Thoracic aorta (tissue), 2 donors: ENCODE measurements around the gene MRPL32. TPM values are rescaled to one million over a fixed set of nuclear protein-coding genes. Genes with fewer than 3 reads are reported as not detected.

Experiments used
- ATAC-seq: fragments of 150-250 bp; one replicate; pipeline ENCODE4 v1.8.0; 2017; ENCODE audit warnings: low read depth; ENCODE audit not compliant: insufficient number of reproducible peaks, low FRiP score
- DNase-seq: peaks from one replicate; pipeline ENCODE4 v3.0.0-alpha.2; 2020; ENCODE audit warnings: low spot score
- H3K27ac ChIP-seq, 2 donors: fragments of 200-600 bp; sonication (generic); 1 replicate in 1 of 2; 2 replicates in 1 of 2; pipeline ENCODE4 v1.5.1; 2016; ENCODE audit warnings: mild to moderate bottlenecking in 2 of 2, moderate library complexity in 2 of 2
- H3K27me3 ChIP-seq: fragments of 200-600 bp; sonication (generic); replicated peaks from 2 replicates; pipeline ENCODE4 v1.6.0; 2016; ENCODE audit warnings: mild to moderate bottlenecking; ENCODE audit not compliant: insufficient read depth
- H3K36me3 ChIP-seq: fragments of 200-600 bp; sonication (generic); one replicate; pipeline ENCODE4 v1.5.1; 2016
- H3K4me1 ChIP-seq, 2 donors: fragments of 200-600 bp; sonication (generic); 1 replicate in 1 of 2; 2 replicates in 1 of 2; pipeline versions ENCODE4 v1.5.1 to v1.6.0; 2016; ENCODE audit warnings: low read depth in 2 of 2, mild to moderate bottlenecking in 1 of 2; ENCODE audit not compliant: control insufficient read depth in 1 of 2
- H3K4me3 ChIP-seq: fragments of 200-600 bp; sonication (generic); 2 replicates; pipeline ENCODE4 v1.5.1; 2016; ENCODE audit warnings: mild to moderate bottlenecking
- H3K9me3 ChIP-seq: fragments of 200-600 bp; sonication (generic); 2 replicates; pipeline ENCODE4 v1.5.1; 2016
- total RNA-seq, 2 donors: library from RNA; depleted of rRNA; stranded (reverse); fragments of >200 nt; gene quantifications; one replicate each; pipeline versions ENCODE4 v1.1.0 to v1.2.3, GENCODE V29; 2016
- TF ChIP-seq, protein P1 (sequence below): fragments of 200-600 bp; sonication (generic); IDR thresholded peaks from one replicate; pipeline ENCODE4 v1.5.1; 2019; ENCODE audit warnings: antibody characterized with exemption

The MRPL32 gene
- total RNA-seq, 2 donors from 2014 or later, result 38.3 to 54.8 TPM

DNA sequence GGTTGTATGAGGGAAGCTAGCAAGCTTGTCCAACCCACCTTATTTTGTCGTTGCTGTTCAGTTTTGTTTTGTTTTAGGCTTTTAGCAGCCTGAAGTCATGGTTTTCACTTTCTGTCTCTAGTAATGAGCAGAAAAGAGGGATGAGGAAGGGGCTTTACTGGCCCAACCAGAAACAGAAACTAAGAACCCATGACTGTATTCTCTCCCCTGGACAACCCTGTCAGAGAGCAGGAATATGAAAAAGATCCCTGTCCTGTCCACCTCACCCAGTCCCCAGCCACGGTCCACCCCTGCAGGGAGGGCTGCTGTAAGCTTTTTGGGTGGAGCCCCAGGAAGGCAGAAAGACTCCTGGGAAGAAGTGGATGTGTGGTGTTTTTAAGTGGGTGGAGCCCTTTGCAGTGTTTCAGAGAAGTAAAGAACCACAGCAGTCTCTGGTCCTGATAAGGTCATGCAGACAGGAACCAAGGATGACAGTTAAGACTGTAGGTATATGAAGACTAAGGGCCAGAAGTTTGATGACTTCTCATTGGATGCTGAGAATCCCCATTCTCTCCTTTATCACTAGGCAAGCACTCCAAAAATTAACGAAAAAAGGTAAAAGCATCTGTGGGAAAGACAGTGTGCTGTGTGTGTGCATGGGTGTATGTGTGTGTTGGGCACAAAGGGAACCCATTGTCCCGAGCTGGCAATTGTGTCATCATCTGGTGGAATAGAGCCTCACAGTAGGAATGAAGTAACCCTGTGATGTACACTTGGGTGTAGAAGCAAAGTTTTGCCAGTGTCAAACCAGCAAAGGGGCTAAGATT, 13.8 kb downstream of the MRPL32 start:
- H3K36me3 ChIP-seq, result no peaks in the 10 kb centered on the region
- DNase-seq, result no peak
- H3K4me1 ChIP-seq, result no peaks in the 10 kb centered on the region
- no peaks in the 10 kb centered on the region for H3K27me3 ChIP-seq
- ATAC-seq, result peak; percentile 50
- no peaks in the 10 kb centered on the region for H3K9me3 ChIP-seq
- H3K4me3 ChIP-seq, result peak overlapping the region; percentile 32
- no peak overlapping the region for H3K27ac ChIP-seq
- TF ChIP-seq, protein P1, sequence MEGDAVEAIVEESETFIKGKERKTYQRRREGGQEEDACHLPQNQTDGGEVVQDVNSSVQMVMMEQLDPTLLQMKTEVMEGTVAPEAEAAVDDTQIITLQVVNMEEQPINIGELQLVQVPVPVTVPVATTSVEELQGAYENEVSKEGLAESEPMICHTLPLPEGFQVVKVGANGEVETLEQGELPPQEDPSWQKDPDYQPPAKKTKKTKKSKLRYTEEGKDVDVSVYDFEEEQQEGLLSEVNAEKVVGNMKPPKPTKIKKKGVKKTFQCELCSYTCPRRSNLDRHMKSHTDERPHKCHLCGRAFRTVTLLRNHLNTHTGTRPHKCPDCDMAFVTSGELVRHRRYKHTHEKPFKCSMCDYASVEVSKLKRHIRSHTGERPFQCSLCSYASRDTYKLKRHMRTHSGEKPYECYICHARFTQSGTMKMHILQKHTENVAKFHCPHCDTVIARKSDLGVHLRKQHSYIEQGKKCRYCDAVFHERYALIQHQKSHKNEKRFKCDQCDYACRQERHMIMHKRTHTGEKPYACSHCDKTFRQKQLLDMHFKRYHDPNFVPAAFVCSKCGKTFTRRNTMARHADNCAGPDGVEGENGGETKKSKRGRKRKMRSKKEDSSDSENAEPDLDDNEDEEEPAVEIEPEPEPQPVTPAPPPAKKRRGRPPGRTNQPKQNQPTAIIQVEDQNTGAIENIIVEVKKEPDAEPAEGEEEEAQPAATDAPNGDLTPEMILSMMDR, result no peak

DNA sequence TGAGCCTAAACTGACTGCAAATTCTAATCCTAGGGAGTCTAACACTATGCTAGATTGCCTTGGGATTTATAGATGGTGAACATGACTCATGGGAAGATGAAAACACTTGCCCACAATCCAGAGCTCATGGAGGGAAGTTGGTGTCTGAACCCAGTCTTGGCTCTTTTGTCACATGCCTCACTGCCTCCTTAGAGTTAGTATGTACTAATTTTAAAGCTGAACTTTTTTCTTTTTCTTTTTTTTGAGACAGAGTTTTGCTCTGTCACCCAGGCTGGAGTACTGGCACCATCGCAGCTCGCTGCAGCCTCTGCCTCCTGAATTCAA, 14.4 kb downstream of the MRPL32 start:
- no peak for ATAC-seq
- Histone ChIP-seq H3K4me1 (no peaks in the 10 kb centered on the region), H3K4me3 (no peak overlapping the region), H3K9me3 (no peaks in the 10 kb centered on the region), H3K27me3 (no peaks in the 10 kb centered on the region), H3K27ac (no peak overlapping the region), H3K36me3 (no peaks in the 10 kb centered on the region)
- TF ChIP-seq, protein P1, result no peak
- DNase-seq, result no peak

DNA sequence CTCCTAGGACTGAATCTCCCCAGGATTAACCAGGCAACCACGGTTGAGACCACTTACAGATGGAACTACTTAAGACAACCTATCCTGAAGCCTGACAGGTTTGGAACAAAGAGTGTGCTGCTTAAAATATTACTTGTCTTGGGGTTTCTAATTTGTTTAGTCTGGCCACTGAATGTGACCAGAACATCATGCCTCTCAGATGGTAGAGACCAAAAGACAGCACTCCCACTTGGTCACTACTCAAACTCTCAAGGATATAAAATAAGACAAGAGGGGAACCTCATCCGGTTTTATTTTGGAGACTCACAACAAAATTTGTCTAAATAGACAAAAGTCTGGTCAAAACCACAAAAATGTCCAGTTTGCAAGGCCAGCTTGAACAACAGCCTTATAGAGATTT, 15.3 kb downstream of the MRPL32 start:
- no peaks in the 10 kb centered on the region for H3K4me1 ChIP-seq
- ATAC-seq (no peak), DNase-seq (no peak)
- H3K4me3 ChIP-seq, result no peak overlapping the region
- no peaks in the 10 kb centered on the region for H3K36me3 ChIP-seq
- no peak overlapping the region for H3K27ac ChIP-seq
- TF ChIP-seq, protein P1, result no peak
- no peaks in the 10 kb centered on the region for H3K27me3 ChIP-seq
- H3K9me3 ChIP-seq, result no peaks in the 10 kb centered on the region

DNA sequence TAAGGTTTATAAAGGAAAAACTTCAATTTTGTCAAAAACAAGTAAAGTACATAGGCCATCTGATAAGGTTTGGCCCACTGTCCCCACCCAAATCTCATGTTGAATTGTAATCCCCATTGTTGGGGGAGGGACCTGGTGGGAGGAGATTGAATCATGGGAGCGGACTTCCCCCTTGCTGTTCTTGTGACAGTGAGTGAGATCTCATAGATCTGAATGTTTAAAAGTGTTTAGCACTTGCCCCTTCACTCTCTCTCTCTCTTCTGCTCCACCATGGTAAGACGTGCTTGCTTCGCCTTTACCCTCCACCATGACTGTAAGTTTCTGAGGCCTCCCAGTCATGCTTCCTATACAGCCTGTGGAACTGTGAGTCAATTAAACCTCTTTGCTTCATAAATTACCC, 18.2 kb downstream of the MRPL32 start:
- Histone ChIP-seq H3K36me3 (no peaks in the 10 kb centered on the region), H3K4me1 (no peaks in the 10 kb centered on the region), H3K27me3 (no peaks in the 10 kb centered on the region), H3K27ac (no peak overlapping the region), H3K4me3 (no peak overlapping the region), H3K9me3 (no peaks in the 10 kb centered on the region)
- DNase-seq (no peak), ATAC-seq (no peak)
- TF ChIP-seq, protein P1, result no peak

DNA sequence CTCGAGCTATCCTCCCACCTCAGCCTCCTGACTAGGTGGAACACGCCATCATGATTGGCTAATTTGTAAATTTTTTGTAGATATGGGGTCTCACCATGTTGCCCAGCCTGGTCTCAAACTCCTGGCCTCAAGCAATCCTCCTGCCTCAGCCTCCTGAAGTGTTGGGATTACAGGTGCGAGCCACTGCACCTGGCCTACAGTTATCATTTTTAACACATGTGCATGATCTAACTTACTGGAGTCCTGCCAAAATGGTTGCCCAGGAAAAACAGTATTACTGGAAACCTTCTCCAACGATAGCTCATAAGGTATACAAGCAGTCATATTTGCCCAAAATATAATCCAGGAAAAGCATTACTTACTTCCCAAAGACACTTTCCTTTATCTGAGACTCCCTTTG, 20.2 kb downstream of the MRPL32 start:
- DNase-seq, result no peak
- ATAC-seq, result no peak
- H3K27ac ChIP-seq, result no peak overlapping the region
- H3K9me3 ChIP-seq, result no peaks in the 10 kb centered on the region
- no peaks in the 10 kb centered on the region for H3K36me3 ChIP-seq
- TF ChIP-seq, protein P1, result no peak
- no peak overlapping the region for H3K4me3 ChIP-seq
- H3K27me3 ChIP-seq, result no peaks in the 10 kb centered on the region
- H3K4me1 ChIP-seq, result no peaks in the 10 kb centered on the region
